ENCODE data around the gene KCNE2.

The KCNE2 gene

DNA sequence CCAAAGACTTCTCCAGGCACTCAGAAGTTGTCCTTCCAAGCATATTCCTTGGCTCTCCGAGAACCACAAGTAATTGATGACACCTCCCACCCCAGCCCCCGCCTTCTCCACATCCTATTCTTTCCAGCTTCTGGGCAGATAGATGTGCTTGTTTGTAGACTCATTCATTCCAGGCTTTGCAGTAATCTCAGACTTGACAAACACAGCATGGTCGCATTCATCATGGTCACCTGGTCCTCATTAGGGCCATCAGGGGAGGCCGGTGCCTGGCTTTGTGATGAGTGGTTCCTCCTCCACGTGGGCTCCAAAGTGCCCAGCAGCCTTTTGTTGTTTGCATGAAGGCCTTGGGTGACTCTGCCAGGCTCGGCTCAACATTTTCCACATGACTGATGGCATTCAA lies 28.5 kb upstream of the KCNE2 start:
- Histone ChIP-seq H3K27me3 (ENCODE audit: insufficient read depth, poor library complexity, severe bottlenecking) (no peaks in the 10 kb centered on the region), H3K4me3 (replicated peaks; ENCODE audit: insufficient read depth, low read length) (no peak overlapping the region), H3K27ac (replicated peaks) (no peak overlapping the region)
- TF ChIP-seq, protein P1, sequence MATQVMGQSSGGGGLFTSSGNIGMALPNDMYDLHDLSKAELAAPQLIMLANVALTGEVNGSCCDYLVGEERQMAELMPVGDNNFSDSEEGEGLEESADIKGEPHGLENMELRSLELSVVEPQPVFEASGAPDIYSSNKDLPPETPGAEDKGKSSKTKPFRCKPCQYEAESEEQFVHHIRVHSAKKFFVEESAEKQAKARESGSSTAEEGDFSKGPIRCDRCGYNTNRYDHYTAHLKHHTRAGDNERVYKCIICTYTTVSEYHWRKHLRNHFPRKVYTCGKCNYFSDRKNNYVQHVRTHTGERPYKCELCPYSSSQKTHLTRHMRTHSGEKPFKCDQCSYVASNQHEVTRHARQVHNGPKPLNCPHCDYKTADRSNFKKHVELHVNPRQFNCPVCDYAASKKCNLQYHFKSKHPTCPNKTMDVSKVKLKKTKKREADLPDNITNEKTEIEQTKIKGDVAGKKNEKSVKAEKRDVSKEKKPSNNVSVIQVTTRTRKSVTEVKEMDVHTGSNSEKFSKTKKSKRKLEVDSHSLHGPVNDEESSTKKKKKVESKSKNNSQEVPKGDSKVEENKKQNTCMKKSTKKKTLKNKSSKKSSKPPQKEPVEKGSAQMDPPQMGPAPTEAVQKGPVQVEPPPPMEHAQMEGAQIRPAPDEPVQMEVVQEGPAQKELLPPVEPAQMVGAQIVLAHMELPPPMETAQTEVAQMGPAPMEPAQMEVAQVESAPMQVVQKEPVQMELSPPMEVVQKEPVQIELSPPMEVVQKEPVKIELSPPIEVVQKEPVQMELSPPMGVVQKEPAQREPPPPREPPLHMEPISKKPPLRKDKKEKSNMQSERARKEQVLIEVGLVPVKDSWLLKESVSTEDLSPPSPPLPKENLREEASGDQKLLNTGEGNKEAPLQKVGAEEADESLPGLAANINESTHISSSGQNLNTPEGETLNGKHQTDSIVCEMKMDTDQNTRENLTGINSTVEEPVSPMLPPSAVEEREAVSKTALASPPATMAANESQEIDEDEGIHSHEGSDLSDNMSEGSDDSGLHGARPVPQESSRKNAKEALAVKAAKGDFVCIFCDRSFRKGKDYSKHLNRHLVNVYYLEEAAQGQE (IDR thresholded peaks at IDR 0.05; ENCODE audit: insufficient replicate concordance, low read depth): no peak
- DNase-seq (ENCODE audit: low read depth in 1 of 2, low spot score in 1 of 2): no peak

DNA sequence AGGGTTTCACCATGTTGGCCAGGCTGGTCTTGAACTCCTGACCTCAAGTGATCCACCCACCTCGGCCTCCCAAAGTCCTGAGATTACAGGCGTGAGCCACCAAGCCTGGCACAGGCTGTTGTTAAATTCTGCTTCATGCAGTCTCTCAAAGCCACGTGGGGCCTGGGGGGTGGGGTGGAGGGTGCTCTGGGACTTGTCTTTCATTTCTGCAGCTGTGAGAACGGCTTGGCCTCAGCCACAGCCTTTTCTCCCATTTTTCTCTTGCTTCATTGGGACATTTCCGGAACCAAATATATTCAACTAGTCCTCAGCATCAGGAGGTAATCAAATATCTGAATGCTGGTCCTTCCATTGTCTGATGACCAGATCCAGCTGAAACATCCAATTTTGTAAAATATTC lies 27.6 kb upstream of the KCNE2 start:
- TF ChIP-seq GABPA (IDR thresholded peaks at IDR 0.05; ENCODE audit: low read depth) (no peak), POLR2AphosphoS5 (IDR thresholded peaks at IDR 0.05; ENCODE audit: low read depth) (no peak), SPI1 (IDR thresholded peaks at IDR 0.05; ENCODE audit: borderline replicate concordance, low read depth) (no peak)
- TF ChIP-seq, protein P1 (IDR thresholded peaks at IDR 0.05; ENCODE audit: insufficient replicate concordance, low read depth): no peak
- TF ChIP-seq, protein P2, sequence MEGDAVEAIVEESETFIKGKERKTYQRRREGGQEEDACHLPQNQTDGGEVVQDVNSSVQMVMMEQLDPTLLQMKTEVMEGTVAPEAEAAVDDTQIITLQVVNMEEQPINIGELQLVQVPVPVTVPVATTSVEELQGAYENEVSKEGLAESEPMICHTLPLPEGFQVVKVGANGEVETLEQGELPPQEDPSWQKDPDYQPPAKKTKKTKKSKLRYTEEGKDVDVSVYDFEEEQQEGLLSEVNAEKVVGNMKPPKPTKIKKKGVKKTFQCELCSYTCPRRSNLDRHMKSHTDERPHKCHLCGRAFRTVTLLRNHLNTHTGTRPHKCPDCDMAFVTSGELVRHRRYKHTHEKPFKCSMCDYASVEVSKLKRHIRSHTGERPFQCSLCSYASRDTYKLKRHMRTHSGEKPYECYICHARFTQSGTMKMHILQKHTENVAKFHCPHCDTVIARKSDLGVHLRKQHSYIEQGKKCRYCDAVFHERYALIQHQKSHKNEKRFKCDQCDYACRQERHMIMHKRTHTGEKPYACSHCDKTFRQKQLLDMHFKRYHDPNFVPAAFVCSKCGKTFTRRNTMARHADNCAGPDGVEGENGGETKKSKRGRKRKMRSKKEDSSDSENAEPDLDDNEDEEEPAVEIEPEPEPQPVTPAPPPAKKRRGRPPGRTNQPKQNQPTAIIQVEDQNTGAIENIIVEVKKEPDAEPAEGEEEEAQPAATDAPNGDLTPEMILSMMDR (IDR thresholded peaks at IDR 0.05; ENCODE audit: insufficient read depth, low read length): no peak
- H3K4me3 ChIP-seq (replicated peaks; ENCODE audit: insufficient read depth, low read length): no peak overlapping the region
- H3K27me3 ChIP-seq (ENCODE audit: insufficient read depth, poor library complexity, severe bottlenecking): no peaks in the 10 kb centered on the region
- DNase-seq (ENCODE audit: low read depth in 1 of 2, low spot score in 1 of 2): no peak
- no peak overlapping the region for H3K27ac ChIP-seq (replicated peaks)

DNA sequence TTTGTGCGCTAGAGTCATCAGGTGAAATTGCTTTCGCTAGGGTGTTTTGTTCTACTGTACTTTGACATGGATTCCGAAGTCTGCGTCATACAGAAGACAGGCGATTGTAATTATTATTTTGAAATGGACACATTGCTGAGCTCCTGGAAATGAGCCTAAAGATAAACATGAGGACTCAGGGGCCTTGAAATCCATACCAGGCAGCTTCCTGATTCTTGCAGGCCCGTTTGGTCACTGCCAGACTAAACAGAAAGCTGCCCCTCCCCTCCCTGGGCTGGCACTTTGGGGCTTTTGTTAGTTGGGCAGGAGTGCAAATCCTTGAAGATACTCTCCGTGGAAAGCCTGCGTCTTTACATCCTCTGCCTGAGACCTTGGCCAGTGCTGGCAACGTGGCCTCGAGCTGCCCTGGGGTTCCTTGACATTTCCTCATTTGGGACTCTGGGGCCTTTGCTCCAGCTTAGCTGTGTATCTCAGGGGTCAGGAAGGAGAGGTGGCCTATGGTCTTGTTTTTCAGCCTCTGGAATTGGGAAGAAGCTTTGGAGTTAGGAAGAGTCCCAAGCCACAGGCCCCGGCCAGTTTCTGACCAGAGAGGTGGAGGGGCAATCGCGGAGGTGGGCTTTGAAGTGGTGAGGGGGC lies 26.9 kb upstream of the KCNE2 start:
- no peaks in the 10 kb centered on the region for H3K27me3 ChIP-seq (ENCODE audit: insufficient read depth, poor library complexity, severe bottlenecking)
- TF ChIP-seq GABPA (IDR thresholded peaks at IDR 0.05; ENCODE audit: low read depth): no peak
- TF ChIP-seq, protein P1 (IDR thresholded peaks at IDR 0.05; ENCODE audit: insufficient replicate concordance, low read depth): no peak
- no peak for TF ChIP-seq POLR2AphosphoS5 (IDR thresholded peaks at IDR 0.05; ENCODE audit: low read depth)
- no peak for TF ChIP-seq SPI1 (IDR thresholded peaks at IDR 0.05; ENCODE audit: borderline replicate concordance, low read depth)
- DNase-seq (ENCODE audit: low read depth in 1 of 2, low spot score in 1 of 2): no peak
- no peak overlapping the region for H3K27ac ChIP-seq (replicated peaks)
- H3K4me3 ChIP-seq (replicated peaks; ENCODE audit: insufficient read depth, low read length): no peak overlapping the region

DNA sequence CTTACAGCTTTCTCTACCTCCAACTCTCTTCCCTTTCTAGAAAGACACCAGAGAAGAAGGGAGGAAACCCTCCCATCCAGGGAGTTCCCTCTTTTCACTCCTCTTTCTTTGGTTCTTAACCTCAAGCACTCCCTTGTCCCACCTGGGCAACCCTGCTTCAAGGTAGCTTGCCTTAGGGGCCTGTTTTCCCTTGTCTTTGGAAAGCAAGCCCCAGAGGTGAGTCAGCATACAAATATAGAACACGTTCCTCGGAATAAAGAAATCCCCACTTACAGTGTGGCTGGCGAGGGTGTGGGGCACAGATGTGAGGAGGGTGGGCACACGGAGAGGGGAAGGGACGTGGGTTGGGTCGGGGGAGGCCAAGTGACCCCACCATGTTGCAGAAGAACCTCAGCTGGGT lies 26.1 kb upstream of the KCNE2 start:
- Histone ChIP-seq H3K27ac (replicated peaks) (no peak overlapping the region), H3K27me3 (ENCODE audit: insufficient read depth, poor library complexity, severe bottlenecking) (no peaks in the 10 kb centered on the region), H3K4me3 (replicated peaks; ENCODE audit: insufficient read depth, low read length) (no peak overlapping the region)
- no peak for DNase-seq (ENCODE audit: low read depth in 1 of 2, low spot score in 1 of 2)
- TF ChIP-seq GABPA (IDR thresholded peaks at IDR 0.05; ENCODE audit: low read depth): no peak
- no peak for TF ChIP-seq POLR2AphosphoS5 (IDR thresholded peaks at IDR 0.05; ENCODE audit: low read depth)
- TF ChIP-seq SPI1 (IDR thresholded peaks at IDR 0.05; ENCODE audit: borderline replicate concordance, low read depth): no peak
- TF ChIP-seq, protein P2 (IDR thresholded peaks at IDR 0.05; ENCODE audit: insufficient read depth, low read length): no peak
- TF ChIP-seq, protein P1 (IDR thresholded peaks at IDR 0.05; ENCODE audit: insufficient replicate concordance, low read depth): no peak
